Astrocyte (in vitro differentiated cells and primary cell): ENCODE results near the gene CIITA. TPM values are rescaled to one million over a fixed set of nuclear protein-coding genes. Genes with fewer than 3 reads are reported as not detected.

Experiments used
- DNase-seq: peaks from one replicate; pipeline ENCODE4 v3.0.0-alpha.2; 2010; ENCODE audit warnings: low read depth
- FAIRE-seq: peaks from 2 replicates; lab custom pipeline; 2011; peaks lifted over from hg19 to GRCh38; lab: Jason Lieb, UNC
- H2AFZ ChIP-seq: 2 replicates; pipeline ENCODE4 v1.6.0; 2012; ENCODE audit warnings: low read depth, low read length, inconsistent platforms
- H3K27ac ChIP-seq: 2 replicates; pipeline ENCODE4 v1.5.1; 2011; ENCODE audit warnings: low read depth, low read length, inconsistent platforms
- H3K27me3 ChIP-seq: 2 replicates; pipeline ENCODE4 v1.6.0; 2011; ENCODE audit warnings: low read length, inconsistent platforms; ENCODE audit not compliant: insufficient read depth
- H3K36me3 ChIP-seq: 2 replicates; pipeline ENCODE4 v1.5.1; 2011; ENCODE audit warnings: low read length, inconsistent platforms; ENCODE audit not compliant: insufficient read depth
- H3K4me1 ChIP-seq: 2 replicates; pipeline ENCODE4 v1.5.1; 2011; ENCODE audit warnings: low read length, inconsistent platforms; ENCODE audit not compliant: insufficient read depth
- H3K4me2 ChIP-seq: 2 replicates; pipeline ENCODE4 v1.6.0; 2012; ENCODE audit warnings: low read length, inconsistent platforms
- H3K4me3 ChIP-seq: 2 replicates; pipeline ENCODE4 v1.5.1; 2011; ENCODE audit warnings: low read depth, mild to moderate bottlenecking, low read length, inconsistent platforms; ENCODE audit not compliant: insufficient read depth
- H3K79me2 ChIP-seq: 2 replicates; pipeline ENCODE4 v1.6.0; 2012; ENCODE audit warnings: mild to moderate bottlenecking, low read length, inconsistent platforms; ENCODE audit not compliant: insufficient read depth
- H3K9ac ChIP-seq: 2 replicates; pipeline ENCODE4 v1.6.0; 2012; ENCODE audit warnings: mild to moderate bottlenecking, low read length, inconsistent platforms
- H3K9me3 ChIP-seq: 2 replicates; pipeline ENCODE4 v1.5.1; 2012; ENCODE audit warnings: low read depth, mild to moderate bottlenecking, low read length, inconsistent platforms; ENCODE audit not compliant: insufficient read depth
- H4K20me1 ChIP-seq: 2 replicates; pipeline ENCODE4 v1.6.0; 2012; ENCODE audit warnings: low read length, inconsistent platforms; ENCODE audit not compliant: insufficient read depth
- H3K27ac Mint-ChIP-seq: one replicate; pipeline ENCODE4 v1.8.0; 2021; ENCODE audit warnings: mild to moderate bottlenecking, mixed read lengths; ENCODE audit not compliant: unreplicated experiment
- H3K27me3 Mint-ChIP-seq: one replicate; pipeline ENCODE4 v1.8.0; 2021; ENCODE audit warnings: low read depth, mixed read lengths; ENCODE audit not compliant: unreplicated experiment
- H3K36me3 Mint-ChIP-seq: one replicate; pipeline ENCODE4 v1.8.0; 2021; ENCODE audit warnings: low read depth, mixed read lengths; ENCODE audit not compliant: unreplicated experiment
- H3K4me1 Mint-ChIP-seq: one replicate; pipeline ENCODE4 v1.8.0; 2021; ENCODE audit warnings: low read depth, mixed read lengths; ENCODE audit not compliant: unreplicated experiment
- H3K4me3 Mint-ChIP-seq: one replicate; pipeline ENCODE4 v1.8.0; 2021; ENCODE audit warnings: mild to moderate bottlenecking, moderate library complexity, mixed read lengths; ENCODE audit not compliant: unreplicated experiment
- H3K9me3 Mint-ChIP-seq: one replicate; pipeline ENCODE4 v1.8.0; 2021; ENCODE audit warnings: mild to moderate bottlenecking, mixed read lengths; ENCODE audit not compliant: unreplicated experiment
- EZH2 ChIP-seq: IDR thresholded peaks from 2 replicates; pipeline ENCODE4 v1.6.1; 2012; ENCODE audit warnings: mild to moderate bottlenecking, low read length, inconsistent platforms; ENCODE audit not compliant: insufficient read depth
- total RNA-seq: library from RNA; stranded (reverse); gene quantifications from 2 replicates; pipeline ENCODE4 v1.2.1, GENCODE V29; 2021
- TF ChIP-seq, protein P1 (sequence below): IDR thresholded peaks from 2 replicates; pipeline ENCODE4 v1.5.1; 2011; ENCODE audit warnings: low read depth, mild to moderate bottlenecking, inconsistent platforms, low read length, moderate library complexity; ENCODE audit not compliant: insufficient read depth

The CIITA gene
- total RNA-seq, 1 donor from 2014 or later: not detected

- Mint-ChIP-seq H3K27me3 (no peaks in the 10 kb centered on the region), H3K36me3 (peaks cover 21% of the 10 kb centered on the region), H3K27ac (no peak overlapping the region), H3K4me1 (peaks cover 6% of the 10 kb centered on the region), H3K4me3 (no peak overlapping the region), H3K9me3 (no peaks in the 10 kb centered on the region)
- Histone ChIP-seq H3K4me1 (peaks cover 5% of the 10 kb centered on the region), H3K4me3 (no peak overlapping the region), H3K4me2 (no peak overlapping the region), H3K36me3 (peaks cover 4% of the 10 kb centered on the region), H4K20me1 (no peaks in the 10 kb centered on the region), H3K79me2 (no peaks in the 10 kb centered on the region), H3K9me3 (no peaks in the 10 kb centered on the region), H3K9ac (no peak overlapping the region), H3K27ac (no peak overlapping the region), H3K27me3 (no peaks in the 10 kb centered on the region), H2AFZ (no peak overlapping the region)
- DNase-seq: peak; percentile 60
- FAIRE-seq: no peak
- TF ChIP-seq EZH2: no peak
- TF ChIP-seq, protein P1, sequence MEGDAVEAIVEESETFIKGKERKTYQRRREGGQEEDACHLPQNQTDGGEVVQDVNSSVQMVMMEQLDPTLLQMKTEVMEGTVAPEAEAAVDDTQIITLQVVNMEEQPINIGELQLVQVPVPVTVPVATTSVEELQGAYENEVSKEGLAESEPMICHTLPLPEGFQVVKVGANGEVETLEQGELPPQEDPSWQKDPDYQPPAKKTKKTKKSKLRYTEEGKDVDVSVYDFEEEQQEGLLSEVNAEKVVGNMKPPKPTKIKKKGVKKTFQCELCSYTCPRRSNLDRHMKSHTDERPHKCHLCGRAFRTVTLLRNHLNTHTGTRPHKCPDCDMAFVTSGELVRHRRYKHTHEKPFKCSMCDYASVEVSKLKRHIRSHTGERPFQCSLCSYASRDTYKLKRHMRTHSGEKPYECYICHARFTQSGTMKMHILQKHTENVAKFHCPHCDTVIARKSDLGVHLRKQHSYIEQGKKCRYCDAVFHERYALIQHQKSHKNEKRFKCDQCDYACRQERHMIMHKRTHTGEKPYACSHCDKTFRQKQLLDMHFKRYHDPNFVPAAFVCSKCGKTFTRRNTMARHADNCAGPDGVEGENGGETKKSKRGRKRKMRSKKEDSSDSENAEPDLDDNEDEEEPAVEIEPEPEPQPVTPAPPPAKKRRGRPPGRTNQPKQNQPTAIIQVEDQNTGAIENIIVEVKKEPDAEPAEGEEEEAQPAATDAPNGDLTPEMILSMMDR: no peak
These were observed 107.5 kb downstream of the CIITA start for GRCh38 chr16:10984509-10984908.

Other genes with a start within 250 kb of the CIITA start
- 0.41 TPM in 1 of 2 replicates, not detected in the other for gene TEKT5, start 182.3 kb upstream of the CIITA start, total RNA-seq
- gene NUBP1, start 133.4 kb upstream of the CIITA start, total RNA-seq: 17.4 TPM in 2 replicates
- gene TVP23A, start 58.4 kb upstream of the CIITA start, total RNA-seq: 0.34 and 0.70 TPM in 2 replicates
- 39.8 and 46.6 TPM in 2 replicates for gene DEXI, start 65.3 kb downstream of the CIITA start, total RNA-seq
- gene CLEC16A, start 67.4 kb downstream of the CIITA start, total RNA-seq: 31.7 and 32.1 TPM in 2 replicates